Muscle layer of duodenum (tissue), 2 donors: ENCODE data around the gene SLC23A3.

Experiments
- H3K27ac ChIP-seq: one replicate; pipeline ENCODE4 v1.7.0; 2013; ENCODE audit warnings: mild to moderate bottlenecking, low read length
- H3K27me3 ChIP-seq: one replicate; pipeline ENCODE4 v1.7.0; 2013; ENCODE audit warnings: low read depth, mild to moderate bottlenecking, control low read depth, low read length
- H3K36me3 ChIP-seq, 2 donors: one replicate each; pipeline ENCODE4 v1.7.0; 2013; ENCODE audit warnings: low read length in 2 of 2, control low read depth in 1 of 2, mild to moderate bottlenecking in 1 of 2; ENCODE audit not compliant: insufficient read depth in 2 of 2, control insufficient read depth in 1 of 2
- H3K4me1 ChIP-seq, 2 donors: one replicate each; pipeline ENCODE4 v1.7.0; 2013; ENCODE audit warnings: low read length in 2 of 2, mild to moderate bottlenecking in 2 of 2, control low read depth in 1 of 2, moderate library complexity in 1 of 2; ENCODE audit not compliant: insufficient read depth in 2 of 2, control insufficient read depth in 1 of 2
- H3K4me3 ChIP-seq, 2 donors: one replicate each; pipeline ENCODE4 v1.7.0; 2013; ENCODE audit warnings: low read length in 2 of 2, low read depth in 1 of 2, mild to moderate bottlenecking in 1 of 2
- H3K9me3 ChIP-seq, 2 donors: one replicate each; pipeline ENCODE4 v1.7.0; 2013; ENCODE audit warnings: low read length in 2 of 2, control low read depth in 1 of 2, mild to moderate bottlenecking in 1 of 2; ENCODE audit not compliant: control insufficient read depth in 1 of 2
- donor health status: healthy.

SLC23A3 gene

GRCh38 chr2:219128396-219128795 is 41.4 kb downstream of the SLC23A3 start:
- H3K4me3 ChIP-seq, result no peak overlapping the region
- peaks cover 3 to 8% of the 10 kb centered on the region in 2 donors for H3K36me3 ChIP-seq
- H3K9me3 ChIP-seq, result no peaks in the 10 kb centered on the region
- H3K4me1 ChIP-seq, result peaks cover 0 to 6% of the 10 kb centered on the region in 2 donors
- H3K27ac ChIP-seq, result no peak overlapping the region
- no peaks in the 10 kb centered on the region for H3K27me3 ChIP-seq

GRCh38 chr2:219127037-219127635 is 42.7 kb downstream of the SLC23A3 start:
- H3K27me3 ChIP-seq, result no peaks in the 10 kb centered on the region
- peak overlapping the region; percentile 26 for H3K27ac ChIP-seq
- H3K4me1 ChIP-seq, result peaks cover 0 to 6% of the 10 kb centered on the region in 2 donors
- H3K9me3 ChIP-seq, result no peaks in the 10 kb centered on the region
- no peak overlapping the region for H3K4me3 ChIP-seq
- peaks cover 3 to 8% of the 10 kb centered on the region in 2 donors for H3K36me3 ChIP-seq

DNA sequence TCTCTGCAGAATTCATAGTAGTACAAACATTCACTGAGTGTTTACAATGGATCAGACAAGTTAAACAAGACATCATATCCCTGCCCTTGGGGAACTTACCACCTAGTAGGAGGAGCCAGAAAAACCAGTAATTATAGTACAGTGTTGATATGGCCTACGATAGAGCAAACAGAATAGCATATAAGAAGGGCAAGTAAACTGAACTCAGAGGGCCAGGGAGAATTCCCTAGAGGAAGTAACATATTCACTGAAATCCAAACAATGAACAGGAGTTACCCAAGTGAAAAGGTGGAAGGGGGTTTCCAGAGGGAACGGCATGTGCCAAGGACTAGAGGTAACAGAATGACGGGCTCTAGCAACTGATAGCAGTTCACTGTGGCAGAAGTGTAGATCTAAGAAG is 43.3 kb downstream of the SLC23A3 start:
- H3K36me3 ChIP-seq, result peaks cover 3 to 8% of the 10 kb centered on the region in 2 donors
- no peaks in the 10 kb centered on the region for H3K9me3 ChIP-seq
- H3K4me1 ChIP-seq, result peaks cover 0 to 6% of the 10 kb centered on the region in 2 donors
- no peaks in the 10 kb centered on the region for H3K27me3 ChIP-seq
- H3K4me3 ChIP-seq, result no peak overlapping the region
- no peak overlapping the region for H3K27ac ChIP-seq

- Histone ChIP-seq H3K9me3 (no peaks in the 10 kb centered on the region), H3K4me3 (no peak overlapping the region), H3K4me1 (peaks cover 0 to 6% of the 10 kb centered on the region in 2 donors), H3K27ac (no peak overlapping the region), H3K27me3 (no peaks in the 10 kb centered on the region), H3K36me3 (peaks cover 3 to 8% of the 10 kb centered on the region in 2 donors)
Measured at GRCh38 chr2:219125886-219126270, 44.0 kb downstream of the SLC23A3 start.

GRCh38 chr2:219125225-219125885 is 44.5 kb downstream of the SLC23A3 start:
- Histone ChIP-seq H3K27ac (no peak overlapping the region), H3K9me3 (no peaks in the 10 kb centered on the region), H3K27me3 (no peaks in the 10 kb centered on the region), H3K4me1 (peaks cover 0 to 6% of the 10 kb centered on the region in 2 donors), H3K36me3 (peaks cover 3 to 8% of the 10 kb centered on the region in 2 donors), H3K4me3 (no peak overlapping the region)

DNA sequence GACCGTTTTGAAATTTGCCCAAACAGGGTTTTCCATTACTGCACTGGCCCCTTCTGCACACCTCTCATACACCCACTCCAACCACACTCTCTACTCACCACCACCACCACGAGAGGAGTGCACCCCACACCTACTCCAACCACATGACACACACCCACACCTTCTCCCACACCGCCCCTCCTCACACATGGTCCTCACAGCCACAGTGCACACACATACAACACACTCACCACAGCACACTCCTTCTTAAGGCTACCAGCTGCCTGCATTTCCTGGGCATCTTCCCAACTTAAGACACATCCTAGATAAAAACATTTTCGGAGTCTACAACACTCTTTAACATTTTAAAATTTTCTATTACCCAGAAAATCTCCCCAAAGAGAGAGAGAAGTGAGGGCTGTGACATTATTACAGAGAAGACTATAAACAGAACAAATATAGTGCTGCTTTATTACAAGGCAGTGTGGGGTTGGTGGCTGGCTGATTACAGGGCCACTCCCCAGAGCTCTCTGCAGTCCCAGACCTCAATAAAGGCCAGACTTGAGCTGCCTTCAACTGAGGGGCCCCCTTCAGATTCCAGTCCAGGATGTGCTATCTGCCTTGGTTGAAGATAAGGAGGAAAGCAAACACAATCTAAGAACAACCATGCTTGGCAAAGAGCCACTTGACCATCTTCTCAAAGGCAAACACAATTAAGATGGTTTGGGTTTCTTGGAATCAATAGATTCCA is 45.3 kb downstream of the SLC23A3 start:
- Histone ChIP-seq H3K4me3 (no peak overlapping the region), H3K4me1 (peaks cover 0 to 6% of the 10 kb centered on the region in 2 donors), H3K36me3 (peaks cover 3 to 8% of the 10 kb centered on the region in 2 donors), H3K9me3 (no peaks in the 10 kb centered on the region), H3K27me3 (no peaks in the 10 kb centered on the region), H3K27ac (peak overlapping the region; percentile 81)

GRCh38 chr2:219123356-219124135 is 46.3 kb downstream of the SLC23A3 start:
- Histone ChIP-seq H3K36me3 (peaks cover 0 to 8% of the 10 kb centered on the region in 2 donors), H3K4me3 (no peak overlapping the region), H3K9me3 (no peaks in the 10 kb centered on the region), H3K4me1 (peaks cover 0 to 6% of the 10 kb centered on the region in 2 donors), H3K27ac (peak overlapping the region; percentile 81), H3K27me3 (no peaks in the 10 kb centered on the region)

DNA sequence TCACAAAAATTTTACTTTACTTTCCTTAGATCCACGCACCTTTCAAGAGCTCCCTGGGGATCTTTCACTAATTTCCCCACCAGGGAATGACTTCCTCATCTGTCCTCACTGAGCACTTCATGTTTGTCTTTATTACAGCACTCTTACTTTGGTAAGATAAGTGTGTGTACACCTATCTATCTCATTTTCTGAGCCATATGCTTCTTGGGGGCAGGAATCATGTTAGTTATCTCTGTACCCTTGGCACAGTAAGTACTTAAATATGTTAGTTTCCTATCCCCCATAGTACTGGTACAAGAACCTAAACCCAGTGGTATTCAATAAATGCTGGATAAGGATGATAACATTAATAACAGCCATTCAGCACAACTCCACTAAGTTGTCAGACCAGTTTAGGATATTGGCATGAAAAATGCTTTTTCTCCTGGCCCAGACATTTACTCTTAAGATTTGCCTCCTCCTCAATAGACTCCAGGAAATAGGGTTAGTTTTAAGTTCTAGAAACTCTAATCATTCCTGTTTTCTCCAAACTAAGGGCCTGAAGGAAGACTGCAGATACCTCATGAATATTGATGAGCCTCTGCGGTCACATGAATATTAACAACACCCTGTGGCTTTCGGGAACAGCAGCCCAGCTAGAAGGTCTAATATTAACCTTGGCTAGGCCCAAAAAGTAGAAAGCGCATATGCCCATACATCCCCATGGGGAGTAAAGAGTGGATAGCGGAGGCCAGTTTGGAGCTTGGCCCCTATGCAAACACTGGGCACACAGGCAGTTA is 47.4 kb downstream of the SLC23A3 start:
- H3K9me3 ChIP-seq, result no peaks in the 10 kb centered on the region
- peaks cover 0 to 8% of the 10 kb centered on the region in 2 donors for H3K36me3 ChIP-seq
- peak overlapping the region; percentile 81 for H3K27ac ChIP-seq
- H3K4me3 ChIP-seq, result no peak overlapping the region
- H3K4me1 ChIP-seq, result peaks cover 0 to 6% of the 10 kb centered on the region in 2 donors
- H3K27me3 ChIP-seq, result no peaks in the 10 kb centered on the region

GRCh38 chr2:219120082-219120481 is 49.7 kb downstream of the SLC23A3 start:
- no peak overlapping the region for H3K27ac ChIP-seq
- H3K4me3 ChIP-seq, result no peak overlapping the region
- H3K4me1 ChIP-seq, result no peaks in the 10 kb centered on the region
- no peaks in the 10 kb centered on the region for H3K27me3 ChIP-seq
- H3K9me3 ChIP-seq, result no peaks in the 10 kb centered on the region
- H3K36me3 ChIP-seq, result peaks cover 0 to 3% of the 10 kb centered on the region in 2 donors

DNA sequence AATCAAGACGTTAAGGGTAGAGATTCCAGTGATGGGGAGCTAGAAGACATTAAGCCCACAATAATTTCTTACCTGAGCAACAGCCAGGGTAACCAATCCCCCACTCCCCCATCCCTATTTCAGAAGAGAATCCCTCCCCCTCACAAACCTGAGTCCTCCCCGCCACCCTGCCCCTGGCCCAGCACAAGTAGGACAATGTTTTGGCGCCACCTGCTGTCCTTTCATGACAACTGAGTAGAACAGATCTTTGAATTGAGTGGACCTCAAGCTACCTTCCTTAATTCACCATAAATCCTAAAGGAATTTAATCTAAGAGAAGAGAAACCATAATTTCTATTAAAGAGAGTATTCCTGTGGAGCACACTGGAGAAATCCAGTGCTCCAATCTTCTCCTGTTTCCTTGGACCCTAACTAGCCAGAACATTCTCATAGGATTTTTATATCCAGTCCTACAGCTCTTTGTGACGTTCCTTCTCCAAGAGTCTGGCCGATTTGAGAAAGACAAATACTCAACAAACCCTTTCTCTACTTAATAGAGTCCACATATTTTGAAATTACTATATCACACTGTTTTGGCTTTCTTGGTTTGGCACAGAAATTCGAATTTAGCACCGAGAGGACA is 50.3 kb downstream of the SLC23A3 start:
- Histone ChIP-seq H3K27ac (no peak overlapping the region), H3K27me3 (no peaks in the 10 kb centered on the region), H3K4me3 (no peak overlapping the region), H3K9me3 (no peaks in the 10 kb centered on the region), H3K36me3 (no peaks in the 10 kb centered on the region), H3K4me1 (no peaks in the 10 kb centered on the region)
